ENCODE data around the gene IL1RAP.
"Not testable (repeated sequence)": the region's sequence is repeated elsewhere in the genome, so short reads cannot be mapped to it uniquely, and the experiment has no call there.

Gene IL1RAP

GRCh38 chr3:190513409-190514370 is at the start of gene IL1RAP:
TSS of gene IL1RAP (plus strand) at chr3:190514085. CDS start at chr3:190564290, 50,205 bp downstream.
- peak; percentile 78 for DNase-seq

- DNase-seq = no peak
These were observed 46.0 kb upstream of the IL1RAP start for GRCh38 chr3:190467922-190468321.

- DNase-seq = not testable (repeated sequence)
These were observed 40.6 kb upstream of the IL1RAP start for GRCh38 chr3:190473261-190473660.

GRCh38 chr3:190481779-190482178 is 32.1 kb upstream of the IL1RAP start:
- DNase-seq = no peak

- DNase-seq = no peak
These were observed 27.9 kb upstream of the IL1RAP start for GRCh38 chr3:190485830-190486532.

- no peak for DNase-seq
These were observed 27.4 kb upstream of the IL1RAP start for GRCh38 chr3:190486533-190486864.

- no peak for DNase-seq
These were observed 26.8 kb upstream of the IL1RAP start for GRCh38 chr3:190486908-190487607.

GRCh38 chr3:190491533-190492054 is 22.3 kb upstream of the IL1RAP start:
- DNase-seq = no peak

- DNase-seq = no peak
These were observed 21.8 kb upstream of the IL1RAP start for GRCh38 chr3:190492129-190492528.

GRCh38 chr3:190492966-190493365 is 20.9 kb upstream of the IL1RAP start:
- no peak for DNase-seq

- no peak for DNase-seq
These were observed 19.0 kb upstream of the IL1RAP start for GRCh38 chr3:190494907-190495306.

- DNase-seq = no peak
These were observed 18.5 kb upstream of the IL1RAP start for GRCh38 chr3:190495354-190495753.

- no peak for DNase-seq
These were observed 18.1 kb upstream of the IL1RAP start for GRCh38 chr3:190495796-190496195.

GRCh38 chr3:190496859-190497258 is 17.0 kb upstream of the IL1RAP start:
- no peak for DNase-seq

GRCh38 chr3:190497811-190498210 is 16.1 kb upstream of the IL1RAP start:
- DNase-seq = no peak

GRCh38 chr3:190498293-190498692 is 15.6 kb upstream of the IL1RAP start:
- no peak for DNase-seq

GRCh38 chr3:190499122-190499521 is 14.8 kb upstream of the IL1RAP start:
- DNase-seq = no peak

- no peak for DNase-seq
These were observed 10.9 kb upstream of the IL1RAP start for GRCh38 chr3:190502946-190503345.

GRCh38 chr3:190504354-190505125 is 9.3 kb upstream of the IL1RAP start:
- no peak for DNase-seq

- DNase-seq = no peak
These were observed 8.4 kb upstream of the IL1RAP start for GRCh38 chr3:190505381-190506003.

GRCh38 chr3:190506271-190506670 is 7.6 kb upstream of the IL1RAP start:
- no peak for DNase-seq

GRCh38 chr3:190512666-190513065 is 1.2 kb upstream of the IL1RAP start:
- no peak for DNase-seq

Measured in activated CD4-positive, alpha-beta T cell treated with anti-CD3 and anti-CD28 coated beads for 1 hour (primary cell).